ENCODE results near the gene SLC25A38.

The SLC25A38 gene

DNA sequence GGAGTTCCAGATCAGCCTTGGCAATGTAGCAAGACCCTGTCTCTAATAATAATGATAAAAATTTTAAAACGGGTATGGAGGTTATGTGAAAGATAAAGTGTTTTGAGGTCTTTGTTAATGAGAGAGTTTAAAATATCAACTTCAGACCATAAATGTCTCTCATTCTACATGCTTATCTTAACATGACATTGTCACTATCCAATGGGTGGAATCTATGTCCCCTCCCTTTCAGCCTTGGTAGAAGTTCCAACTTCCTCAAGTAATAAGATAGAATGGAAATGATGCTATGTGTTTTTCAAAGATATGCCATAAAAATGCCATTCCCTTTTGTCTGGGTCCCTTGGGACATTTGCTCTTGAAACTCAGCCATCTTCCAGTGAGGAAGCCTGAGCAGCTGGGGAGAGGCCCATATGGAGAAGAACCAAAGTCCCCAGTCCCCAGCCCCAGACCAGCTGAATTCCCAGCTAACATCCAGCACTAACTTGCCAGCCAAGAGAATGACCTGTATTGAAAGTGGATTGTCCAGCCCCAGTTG, 40.3 kb downstream of the SLC25A38 start:
- no peak for DNase-seq (ENCODE audit: low read depth, low spot score)
- TF ChIP-seq, protein P1, sequence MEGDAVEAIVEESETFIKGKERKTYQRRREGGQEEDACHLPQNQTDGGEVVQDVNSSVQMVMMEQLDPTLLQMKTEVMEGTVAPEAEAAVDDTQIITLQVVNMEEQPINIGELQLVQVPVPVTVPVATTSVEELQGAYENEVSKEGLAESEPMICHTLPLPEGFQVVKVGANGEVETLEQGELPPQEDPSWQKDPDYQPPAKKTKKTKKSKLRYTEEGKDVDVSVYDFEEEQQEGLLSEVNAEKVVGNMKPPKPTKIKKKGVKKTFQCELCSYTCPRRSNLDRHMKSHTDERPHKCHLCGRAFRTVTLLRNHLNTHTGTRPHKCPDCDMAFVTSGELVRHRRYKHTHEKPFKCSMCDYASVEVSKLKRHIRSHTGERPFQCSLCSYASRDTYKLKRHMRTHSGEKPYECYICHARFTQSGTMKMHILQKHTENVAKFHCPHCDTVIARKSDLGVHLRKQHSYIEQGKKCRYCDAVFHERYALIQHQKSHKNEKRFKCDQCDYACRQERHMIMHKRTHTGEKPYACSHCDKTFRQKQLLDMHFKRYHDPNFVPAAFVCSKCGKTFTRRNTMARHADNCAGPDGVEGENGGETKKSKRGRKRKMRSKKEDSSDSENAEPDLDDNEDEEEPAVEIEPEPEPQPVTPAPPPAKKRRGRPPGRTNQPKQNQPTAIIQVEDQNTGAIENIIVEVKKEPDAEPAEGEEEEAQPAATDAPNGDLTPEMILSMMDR (IDR thresholded peaks at IDR 0.05; ENCODE audit: insufficient read depth, low read length, missing control alignments): no peak
- H3K4me3 ChIP-seq (ENCODE audit: low read depth, low read length): no peak overlapping the region
- ChIA-PET POLR2A (no interaction called here), CTCF (interaction anchor here (0.9 to 3.8 kb wide), 3 partner anchors 8 to 23 kb away, joined by 3 to 28 read pairs (median 4); no protein-coding TSS in a partner anchor)

DNA sequence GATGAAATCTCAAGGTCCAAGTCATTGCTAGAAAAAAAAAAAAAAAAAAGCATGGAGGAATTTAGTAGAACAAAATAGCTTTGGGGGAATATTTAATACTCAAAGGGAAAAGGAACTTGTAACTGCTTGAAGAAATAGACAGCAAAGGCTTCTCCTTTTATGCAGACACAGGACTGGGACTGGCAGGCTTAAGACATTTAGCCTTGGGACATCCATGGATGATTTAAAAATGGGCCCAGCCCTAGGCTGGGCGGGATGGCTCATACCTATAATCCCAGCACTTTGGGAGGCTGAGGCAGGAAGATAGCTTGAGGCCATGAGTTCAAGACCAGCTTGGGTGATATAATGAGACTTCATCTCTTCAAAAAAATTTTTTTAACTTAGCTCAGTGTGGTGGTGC, 43.1 kb downstream of the SLC25A38 start:
- no peak overlapping the region for H3K4me3 ChIP-seq (ENCODE audit: low read depth, low read length)
- DNase-seq (ENCODE audit: low read depth, low spot score): no peak
- ChIA-PET CTCF (interaction anchor here (3.7 to 3.8 kb wide), 2 partner anchors 9 to 21 kb away, joined by 13 to 28 read pairs; no protein-coding TSS in a partner anchor), POLR2A (no interaction called here)
- TF ChIP-seq, protein P1 (IDR thresholded peaks at IDR 0.05; ENCODE audit: insufficient read depth, low read length, missing control alignments): no peak

DNA sequence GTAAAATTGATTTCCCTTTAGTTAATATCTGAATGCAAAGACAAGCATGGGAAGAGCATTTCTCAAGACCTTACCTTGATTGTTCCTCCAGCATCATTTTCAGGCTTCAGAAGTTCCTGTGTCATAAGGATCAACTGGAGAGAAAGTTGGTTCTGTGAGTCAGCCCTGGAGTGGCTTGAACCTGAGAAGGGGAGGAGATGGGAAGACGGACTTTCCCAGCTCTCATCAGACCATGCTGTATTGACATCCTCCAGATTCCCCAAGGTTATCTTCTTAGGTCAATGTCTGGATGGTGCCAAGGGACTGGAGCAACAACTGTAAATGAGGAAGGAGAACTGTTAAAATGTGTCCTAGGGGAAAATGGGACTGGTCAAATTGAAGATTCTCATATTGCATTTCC, 44.3 kb downstream of the SLC25A38 start:
- TF ChIP-seq, protein P1 (IDR thresholded peaks at IDR 0.05; ENCODE audit: insufficient read depth, low read length, missing control alignments): no peak
- DNase-seq (ENCODE audit: low read depth, low spot score): no peak
- CTCF ChIA-PET: interaction anchor here (0.8 to 3.7 kb wide), 2 partner anchors 10 to 13 kb away, joined by 3 to 13 read pairs; no protein-coding TSS in a partner anchor
- no peak overlapping the region for H3K4me3 ChIP-seq (ENCODE audit: low read depth, low read length)
- POLR2A ChIA-PET: no interaction called here

DNA sequence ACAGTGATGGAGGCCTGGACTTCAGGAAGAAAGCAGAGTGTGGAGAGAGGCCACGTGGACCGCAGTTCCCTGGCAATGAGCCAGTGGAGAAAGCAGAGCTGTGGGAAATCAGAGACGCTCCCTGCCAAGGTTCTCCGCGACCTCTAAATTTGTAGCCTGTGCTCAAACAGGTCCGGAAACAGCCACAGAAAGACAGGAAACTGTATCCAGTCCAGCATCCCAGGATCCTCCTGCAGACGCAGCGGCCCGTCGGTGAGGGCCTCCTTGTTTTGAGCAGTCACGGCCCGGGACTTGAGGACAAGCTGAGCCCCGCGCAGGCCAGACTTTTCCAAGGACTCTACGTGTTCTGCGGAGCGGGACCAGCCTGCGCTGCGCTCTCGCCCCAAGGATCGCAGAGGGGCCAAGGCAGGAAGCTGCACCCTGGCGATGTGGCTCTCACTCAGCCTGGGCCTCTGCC, 45.6 kb downstream of the SLC25A38 start:
- TF ChIP-seq, protein P1 (IDR thresholded peaks at IDR 0.05; ENCODE audit: insufficient read depth, low read length, missing control alignments): no peak
- no peak for DNase-seq (ENCODE audit: low read depth, low spot score)
- no peak overlapping the region for H3K4me3 ChIP-seq (ENCODE audit: low read depth, low read length)
- ChIA-PET POLR2A (no interaction called here), CTCF (interaction anchor here (3.7 kb wide), 1 partner anchor 12 kb away, joined by 13 read pairs; no protein-coding TSS in a partner anchor)

DNA sequence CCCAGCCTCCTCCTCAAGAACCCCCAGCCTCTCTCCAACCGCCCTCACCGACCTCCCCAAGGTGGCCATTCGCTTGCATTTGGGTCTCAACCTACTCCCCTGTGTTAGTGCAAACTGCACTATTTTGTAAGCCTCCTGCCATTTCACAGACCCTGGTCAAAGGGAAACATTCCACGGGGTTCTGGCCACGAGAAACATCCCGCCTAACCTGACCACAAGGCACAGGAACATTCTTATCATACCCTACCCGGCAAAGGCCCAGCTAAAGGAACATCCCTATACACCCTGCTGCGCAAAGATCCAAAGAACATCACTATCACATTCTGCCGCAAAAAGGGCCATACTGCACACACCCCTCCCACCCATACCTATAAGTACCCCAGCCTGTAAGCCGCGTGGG, 46.3 kb downstream of the SLC25A38 start:
- no peak for DNase-seq (ENCODE audit: low read depth, low spot score)
- CTCF ChIA-PET: interaction anchor here (1.5 to 2.0 kb wide), 2 partner anchors 13 to 19 kb away, joined by 4 to 8 read pairs; no protein-coding TSS in a partner anchor
- no peak overlapping the region for H3K4me3 ChIP-seq (ENCODE audit: low read depth, low read length)
- POLR2A ChIA-PET: no interaction called here
- TF ChIP-seq, protein P1 (IDR thresholded peaks at IDR 0.05; ENCODE audit: insufficient read depth, low read length, missing control alignments): no peak

DNA sequence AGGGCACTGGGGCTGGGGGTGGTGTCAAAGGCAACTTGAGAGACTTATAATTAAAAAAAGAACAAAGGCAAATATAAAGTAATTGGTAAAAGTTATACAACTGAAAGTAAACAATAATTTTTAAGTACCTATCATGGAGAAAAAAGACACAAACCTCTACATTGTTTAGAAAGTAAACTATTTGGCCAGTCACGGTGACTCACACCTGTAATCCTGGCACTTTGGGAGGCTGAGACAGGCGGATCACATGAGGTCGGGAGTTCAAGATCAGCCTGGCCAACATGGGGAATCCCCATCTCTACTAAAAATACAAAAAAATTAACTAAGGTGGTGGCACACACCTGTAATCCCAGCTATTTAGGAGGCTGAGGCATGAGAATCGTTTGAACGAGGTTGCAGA, 49.2 kb downstream of the SLC25A38 start:
- CTCF ChIA-PET: interaction anchor here (0.8 to 1.4 kb wide), 3 partner anchors 10 to 15 kb away, joined by 3 to 6 read pairs (median 4); no protein-coding TSS in a partner anchor

More for the DNA sequence above, 49.2 kb downstream of the SLC25A38 start:
- TF ChIP-seq, protein P1 (IDR thresholded peaks at IDR 0.05; ENCODE audit: insufficient read depth, low read length, missing control alignments): no peak
- H3K4me3 ChIP-seq (ENCODE audit: low read depth, low read length): no peak overlapping the region
- no peak for DNase-seq (ENCODE audit: low read depth, low spot score)
- POLR2A ChIA-PET: no interaction called here
